Stimulated activated naive CD8-positive, alpha-beta T cell treated with anti-CD3 and anti-CD28 coated beads, Interleukin-15, amount 100 ng/mL, for 72 hours (primary cell): ENCODE measurements around the gene CDK18.
A peak's percentile ranks its signal among the peaks of the same experiment; 100 is the strongest.

Experiments
- ATAC-seq: fragments of 150-1000 bp; cut with Tn5 transposase; 2 replicates; pipeline ENCODE4 v1.10.0; 2021; ENCODE audit warnings: mild to moderate bottlenecking, moderate library complexity
- DNase-seq, 2 donors: peaks; one replicate each; pipeline ENCODE4 v3.0.0; 2021 to 2022
- H3K27ac Mint-ChIP-seq, 2 donors: one replicate each; pipeline ENCODE4 v1.8.0; 2022; ENCODE audit warnings: mild to moderate bottlenecking in 2 of 2, mixed read lengths in 2 of 2, moderate library complexity in 2 of 2
- H3K27me3 Mint-ChIP-seq: one replicate; pipeline ENCODE4 v1.8.0; 2022; ENCODE audit warnings: mixed read lengths
- H3K4me1 Mint-ChIP-seq: one replicate; pipeline ENCODE4 v1.8.0; 2022; ENCODE audit warnings: mild to moderate bottlenecking, mixed read lengths
- H3K4me3 Mint-ChIP-seq, 2 donors: one replicate each; pipeline ENCODE4 v1.8.0; 2022; ENCODE audit warnings: mild to moderate bottlenecking in 2 of 2, mixed read lengths in 2 of 2, moderate library complexity in 1 of 2
- H3K9me3 Mint-ChIP-seq, 2 donors: one replicate each; pipeline ENCODE4 v1.8.0; 2022; ENCODE audit warnings: mixed read lengths in 2 of 2

Gene CDK18

DNA sequence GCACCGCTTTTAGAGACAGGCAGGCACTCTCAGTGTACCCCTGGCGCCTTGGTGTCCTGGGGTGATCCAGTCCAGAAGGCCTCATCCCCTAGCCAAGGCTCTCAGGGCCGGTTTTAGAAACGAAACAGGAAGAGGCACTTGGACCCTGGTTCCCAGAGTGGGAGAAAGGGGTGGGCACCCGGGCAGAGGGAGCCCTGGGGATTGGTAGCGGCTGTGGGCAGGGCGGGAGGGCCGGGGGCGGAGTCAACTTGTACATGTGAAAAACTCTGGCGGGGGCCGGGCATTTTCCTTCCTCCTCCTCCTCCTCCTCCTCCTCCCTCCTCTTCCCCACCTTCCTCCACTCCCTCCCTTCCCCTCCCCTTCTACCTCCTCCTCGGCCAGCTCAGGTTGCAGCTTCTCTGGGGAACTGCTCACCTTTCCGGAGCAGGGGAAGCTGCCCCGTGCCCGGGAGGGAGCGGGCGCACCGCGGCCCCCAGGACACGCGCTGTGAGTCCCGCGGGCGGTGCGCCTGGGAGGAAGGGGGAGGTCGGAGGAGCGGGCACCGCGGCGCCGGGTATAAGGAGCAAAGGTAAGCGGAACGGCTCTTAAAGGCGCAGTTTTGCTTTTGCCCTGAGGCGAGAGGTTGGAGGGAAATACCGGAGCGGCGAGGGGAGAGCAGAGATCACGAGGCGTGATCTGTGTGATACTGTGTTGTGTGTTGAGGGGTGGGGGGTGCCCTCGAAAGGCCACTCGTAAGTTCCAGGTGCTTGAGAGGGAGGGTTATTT, at the start of gene CDK18:
CDK18 (plus strand) TSS at position 359 of the 765 bp plus-strand sequence. CDS start 18,499 bp downstream, outside the sequence.
- Mint-ChIP-seq H3K4me1 (peaks cover 25% of the 10 kb centered on the region), H3K27ac (peak within 1 kb of the TSS; percentile 66 to 74), H3K9me3 (no peaks in the 10 kb centered on the region), H3K27me3 (no peaks in the 10 kb centered on the region), H3K4me3 (peak within 1 kb of the TSS; percentile 82 to 86)
- DNase-seq (peak; percentile 38 to 44), ATAC-seq (peak; percentile 79)

- Mint-ChIP-seq H3K4me3 (no peak overlapping the region), H3K27me3 (peaks cover 94% of the 10 kb centered on the region), H3K9me3 (no peaks in the 10 kb centered on the region), H3K27ac (no peak overlapping the region), H3K4me1 (peaks cover 14% of the 10 kb centered on the region)
- ATAC-seq: no peak
- DNase-seq: no peak
These were observed 49.5 kb upstream of the CDK18 start for GRCh38 chr1:205454903-205455335.

DNA sequence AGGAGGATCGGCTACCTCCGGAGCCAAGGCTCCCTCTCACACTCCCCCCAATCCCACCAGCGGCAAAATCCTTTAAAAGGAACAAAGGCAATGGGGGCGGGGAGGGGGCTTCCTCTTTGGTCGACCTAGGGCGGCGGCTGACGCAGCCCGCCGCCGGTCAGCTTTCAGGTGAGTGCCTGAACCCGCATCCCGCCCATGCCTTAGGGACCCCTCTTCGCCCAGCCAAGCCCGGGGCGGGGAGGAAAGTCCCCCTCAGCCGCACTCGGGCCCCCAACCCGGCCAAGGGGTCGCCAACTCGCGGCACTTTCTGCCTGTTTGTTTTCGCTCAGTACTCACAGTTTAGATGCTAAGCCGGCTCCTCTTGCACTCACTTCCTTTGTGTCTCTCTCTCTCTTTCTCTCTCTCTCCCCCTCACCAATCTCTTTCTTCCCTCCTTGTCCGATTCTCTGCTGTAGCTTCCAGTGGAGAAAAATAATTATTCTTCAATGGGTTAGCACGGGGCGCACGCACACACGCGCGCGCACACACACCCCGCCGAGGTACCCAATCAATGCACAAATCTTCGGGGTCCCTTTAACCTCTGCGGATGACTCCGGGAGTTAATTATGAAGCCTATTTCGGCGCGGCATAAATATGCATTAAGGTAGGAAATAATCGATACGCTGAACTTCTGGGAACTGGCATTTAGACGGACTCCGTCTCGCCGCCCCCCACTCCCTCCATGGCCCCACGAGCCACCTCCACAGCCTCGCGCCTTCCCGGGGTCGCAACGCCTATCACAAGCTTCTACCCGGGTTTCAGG, 48.7 kb upstream of the CDK18 start, which contains the start of gene BLACAT1:
BLACAT1 (minus strand) TSS at position 465 of the 802 bp plus-strand sequence.
- Mint-ChIP-seq H3K4me1 (peaks cover 14% of the 10 kb centered on the region), H3K4me3 (peak within 1 kb of the TSS; percentile 69), H3K27me3 (peaks cover 97% of the 10 kb centered on the region), H3K9me3 (no peaks in the 10 kb centered on the region), H3K27ac (peak within 1 kb of the TSS in 1 of 2 donors; percentile 70)
- DNase-seq: no peak
- no peak for ATAC-seq

DNA sequence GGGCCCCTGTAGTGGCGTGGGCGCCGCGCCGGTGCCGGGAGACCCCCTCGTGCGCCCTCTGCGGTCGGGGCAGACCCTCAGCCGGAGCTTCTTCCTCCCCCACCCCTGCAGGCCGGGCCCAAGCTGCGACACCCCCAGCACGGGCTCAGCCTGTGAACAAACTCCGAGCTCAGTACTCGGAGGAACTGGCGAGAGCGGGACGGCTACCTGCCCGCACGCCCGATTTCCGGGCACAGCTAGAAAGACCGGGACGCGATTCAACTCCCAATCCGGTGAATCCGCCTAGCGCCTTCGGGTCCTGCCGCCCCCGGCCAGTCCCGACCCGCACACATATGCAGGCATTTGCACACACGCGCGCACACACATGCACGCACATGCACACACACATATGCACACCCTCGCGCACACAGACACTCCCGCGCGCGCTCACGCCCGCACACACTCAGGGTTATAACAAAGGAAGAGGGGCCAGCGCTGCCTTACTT, 48.0 kb upstream of the CDK18 start:
- peak; percentile 41 for ATAC-seq
- H3K4me3 Mint-ChIP-seq: peak overlapping the region; percentile 69

GRCh38 chr1:205456868-205457745, 47.4 kb upstream of the CDK18 start:
- Mint-ChIP-seq H3K4me3 (peak overlapping the region; percentile 47 to 69), H3K27me3 (peaks cover 84% of the 10 kb centered on the region), H3K4me1 (peaks cover 14% of the 10 kb centered on the region), H3K9me3 (no peaks in the 10 kb centered on the region), H3K27ac (no peak overlapping the region)
- ATAC-seq (peak; percentile 37), DNase-seq (no peak)

More for the DNA sequence above, 48.0 kb upstream of the CDK18 start:
- no peak for DNase-seq
- H3K4me1 Mint-ChIP-seq: peaks cover 14% of the 10 kb centered on the region
- H3K27ac Mint-ChIP-seq: no peak overlapping the region
- H3K27me3 Mint-ChIP-seq: peaks cover 91% of the 10 kb centered on the region
- no peaks in the 10 kb centered on the region for H3K9me3 Mint-ChIP-seq

DNA sequence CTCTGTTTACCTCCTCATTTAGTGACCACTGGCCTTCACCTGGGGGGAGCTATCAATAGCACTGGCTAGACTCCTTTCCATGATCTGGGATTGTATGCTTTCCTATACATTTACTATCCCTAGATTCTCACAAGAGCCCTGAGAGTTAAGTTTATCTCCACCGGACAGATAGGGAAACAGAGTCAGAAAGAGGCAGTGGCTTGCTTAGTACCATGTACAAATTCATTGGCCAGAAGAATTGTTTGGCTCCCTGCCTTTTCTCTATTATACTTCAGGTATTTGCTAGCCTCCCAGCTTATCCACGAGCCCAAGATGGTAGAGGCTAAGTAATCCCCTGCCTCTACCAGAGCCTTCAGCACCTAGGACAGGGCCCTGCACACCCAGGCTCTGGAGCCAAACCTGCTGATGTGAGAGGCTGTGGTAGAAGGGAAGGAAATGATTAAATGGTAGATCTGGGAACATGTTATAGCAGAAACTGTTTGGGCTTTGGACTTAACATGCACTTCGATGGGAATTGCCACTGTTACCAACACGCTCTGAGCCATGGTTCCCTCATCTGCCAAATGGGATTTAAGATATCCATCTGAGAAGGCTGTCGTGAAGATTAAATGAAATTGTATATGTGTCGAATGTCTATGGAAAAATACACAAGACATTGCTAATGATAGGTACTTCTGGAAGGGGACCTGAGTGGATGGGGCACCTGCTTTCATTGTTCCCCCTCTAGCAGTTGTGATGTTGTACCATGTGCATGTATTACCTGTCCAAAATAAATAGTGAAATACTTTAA, 45.5 kb upstream of the CDK18 start:
- peaks cover 14% of the 10 kb centered on the region for H3K4me1 Mint-ChIP-seq
- H3K9me3 Mint-ChIP-seq: no peaks in the 10 kb centered on the region
- ATAC-seq: no peak
- no peak for DNase-seq
- H3K27ac Mint-ChIP-seq: no peak overlapping the region
- peaks cover 65% of the 10 kb centered on the region for H3K27me3 Mint-ChIP-seq
- no peak overlapping the region for H3K4me3 Mint-ChIP-seq

DNA sequence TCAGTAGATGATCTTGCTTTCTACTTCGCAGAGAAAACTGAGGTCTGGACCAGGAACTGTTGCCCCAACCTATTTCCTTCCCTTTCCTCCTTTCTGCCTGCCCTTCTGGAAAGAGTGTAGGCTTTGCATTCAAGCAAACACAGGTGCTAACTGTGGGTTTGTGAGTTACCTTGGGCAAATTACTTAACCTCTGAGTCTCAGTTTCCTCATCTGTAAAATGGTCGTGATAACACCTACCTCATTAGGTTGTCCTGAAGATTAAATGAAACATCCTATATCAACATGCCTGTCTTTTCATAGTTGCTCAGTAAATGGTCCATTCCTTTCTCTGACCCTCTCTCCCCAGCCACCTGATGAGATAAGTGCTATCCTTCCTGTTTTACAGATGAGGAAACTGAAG, 39.1 kb upstream of the CDK18 start:
- H3K4me1 Mint-ChIP-seq: no peaks in the 10 kb centered on the region
- H3K9me3 Mint-ChIP-seq: no peaks in the 10 kb centered on the region
- H3K27me3 Mint-ChIP-seq: peaks cover 34% of the 10 kb centered on the region
- ATAC-seq: no peak
- no peak overlapping the region for H3K27ac Mint-ChIP-seq
- H3K4me3 Mint-ChIP-seq: no peak overlapping the region
- DNase-seq: no peak

DNA sequence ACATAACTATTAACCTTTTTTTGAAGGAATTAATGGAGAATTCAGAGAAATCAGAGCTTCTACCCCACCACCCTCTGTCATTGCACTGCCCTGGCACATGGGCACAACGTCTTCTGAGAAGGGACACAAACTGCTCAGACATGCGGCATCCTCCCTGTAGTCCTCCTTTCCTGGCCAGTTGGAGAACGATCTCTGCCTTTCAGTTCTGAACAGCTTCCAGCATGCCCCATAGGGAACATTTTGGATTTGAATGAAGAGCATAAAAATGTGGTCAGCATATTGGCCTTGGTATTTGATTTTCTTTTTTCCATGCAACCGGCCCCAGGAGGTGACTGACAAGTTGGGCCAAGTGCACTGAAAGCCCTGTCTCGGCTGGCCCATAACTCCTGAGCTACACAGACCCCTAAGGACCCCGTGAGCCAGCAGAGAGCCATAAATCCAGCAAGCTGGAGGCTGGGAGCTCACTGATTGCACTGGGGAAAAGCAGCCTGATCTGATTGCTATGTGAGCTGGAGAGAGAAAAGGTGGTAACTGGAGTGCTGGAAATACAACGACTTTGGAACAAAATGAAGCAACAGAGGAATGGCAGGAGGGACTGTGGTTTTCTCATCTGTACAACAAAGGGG, 37.8 kb upstream of the CDK18 start:
- Mint-ChIP-seq H3K4me3 (no peak overlapping the region), H3K4me1 (no peaks in the 10 kb centered on the region), H3K27me3 (peaks cover 38% of the 10 kb centered on the region), H3K9me3 (no peaks in the 10 kb centered on the region), H3K27ac (peak overlapping the region; percentile 2 to 34)
- ATAC-seq (no peak), DNase-seq (no peak)

GRCh38 chr1:205470131-205470530, 34.3 kb upstream of the CDK18 start:
- ATAC-seq (no peak), DNase-seq (no peak)
- Mint-ChIP-seq H3K4me3 (no peak overlapping the region), H3K27me3 (peaks cover 72% of the 10 kb centered on the region), H3K4me1 (peaks cover 17% of the 10 kb centered on the region), H3K9me3 (peaks cover 7 to 8% of the 10 kb centered on the region in 2 donors), H3K27ac (no peak overlapping the region)

GRCh38 chr1:205472737-205473441, 31.6 kb upstream of the CDK18 start:
- peaks cover 21 to 28% of the 10 kb centered on the region in 2 donors for H3K9me3 Mint-ChIP-seq
- H3K4me3 Mint-ChIP-seq: peak overlapping the region in 1 of 2 donors; percentile 58
- ATAC-seq: no peak
- H3K27me3 Mint-ChIP-seq: peaks cover 76% of the 10 kb centered on the region
- no peak for DNase-seq
- H3K4me1 Mint-ChIP-seq: peaks cover 17% of the 10 kb centered on the region
- peak overlapping the region in 1 of 2 donors; percentile 7 for H3K27ac Mint-ChIP-seq

GRCh38 chr1:205473475-205473874, 31.0 kb upstream of the CDK18 start:
- DNase-seq (no peak), ATAC-seq (no peak)
- Mint-ChIP-seq H3K27ac (no peak overlapping the region), H3K9me3 (peaks cover 21 to 28% of the 10 kb centered on the region in 2 donors), H3K4me3 (peak overlapping the region in 1 of 2 donors; percentile 58), H3K27me3 (peaks cover 70% of the 10 kb centered on the region), H3K4me1 (peaks cover 17% of the 10 kb centered on the region)

GRCh38 chr1:205473966-205474365, 30.5 kb upstream of the CDK18 start:
- no peak overlapping the region for H3K4me3 Mint-ChIP-seq
- peaks cover 66% of the 10 kb centered on the region for H3K27me3 Mint-ChIP-seq
- ATAC-seq (no peak), DNase-seq (no peak)
- peaks cover 21 to 28% of the 10 kb centered on the region in 2 donors for H3K9me3 Mint-ChIP-seq
- no peak overlapping the region for H3K27ac Mint-ChIP-seq
- peaks cover 17% of the 10 kb centered on the region for H3K4me1 Mint-ChIP-seq

GRCh38 chr1:205474571-205474970, 29.9 kb upstream of the CDK18 start:
- no peak for ATAC-seq
- DNase-seq: no peak
- Mint-ChIP-seq H3K4me3 (no peak overlapping the region), H3K4me1 (peaks cover 20% of the 10 kb centered on the region), H3K9me3 (peaks cover 21 to 28% of the 10 kb centered on the region in 2 donors), H3K27ac (no peak overlapping the region), H3K27me3 (peaks cover 60% of the 10 kb centered on the region)
